ENCODE measurements around the gene ELK4. TPM values are rescaled to one million over a fixed set of nuclear protein-coding genes. Genes with fewer than 3 reads are reported as not detected.

The ELK4 gene
- polyA plus RNA-seq, 3 donors, result 1.4 to 9.0 (median 2.6) TPM

DNA sequence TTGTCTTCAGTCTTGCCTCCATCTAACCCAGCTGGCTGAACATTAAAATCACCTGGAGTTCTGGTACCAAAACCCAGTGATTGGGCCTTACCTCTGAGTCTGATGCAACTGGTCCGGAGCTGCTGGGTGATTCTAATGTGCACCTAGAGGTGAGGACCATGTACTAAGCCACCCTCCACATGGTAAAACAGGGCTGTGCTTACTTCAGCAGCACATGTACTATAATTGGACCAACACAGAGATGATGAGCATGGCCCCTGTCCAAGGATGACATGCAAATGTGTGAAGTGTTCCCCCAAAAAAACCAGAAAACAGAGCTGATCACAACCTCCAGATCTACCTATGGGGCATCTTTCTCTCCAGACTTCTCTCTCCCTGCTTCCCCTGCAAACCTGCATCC, 37.0 kb downstream of the ELK4 start:
- no peak overlapping the region for H3K27ac Mint-ChIP-seq
- Histone ChIP-seq H3K27me3 (ENCODE audit: control insufficient read depth in 2 of 2, insufficient read depth in 2 of 2, low read length in 2 of 2) (no peaks in the 10 kb centered on the region), H3K27ac (ENCODE audit: low read depth in 1 of 2, low read length in 2 of 2) (no peak overlapping the region), H3K9ac (ENCODE audit: insufficient read depth, low read length, poor library complexity, severe bottlenecking) (no peak overlapping the region), H2AFZ (ENCODE audit: insufficient read depth, low read depth, low read length, poor library complexity, severe bottlenecking) (no peak overlapping the region), H3K4me3 (replicated peaks in 1 of 3; ENCODE audit: low read depth in 2 of 3, low read length in 3 of 3) (no peak overlapping the region), H3K4me2 (replicated peaks; ENCODE audit: extremely low read depth, low read length, poor library complexity, severe bottlenecking) (no peak overlapping the region), H3K36me3 (replicated peaks in 1 of 2; ENCODE audit: control insufficient read depth in 1 of 2, insufficient read depth in 2 of 2, low read length in 2 of 2) (peaks cover 11 to 24% of the 10 kb centered on the region in 2 donors), H4K20me1 (ENCODE audit: insufficient read depth, low read length) (no peaks in the 10 kb centered on the region), H3K79me2 (ENCODE audit: insufficient read depth, low read length) (no peaks in the 10 kb centered on the region), H3K9me3 (replicated peaks in 1 of 2; ENCODE audit: control insufficient read depth in 1 of 2, insufficient read depth in 1 of 2, low read length in 2 of 2) (no peaks in the 10 kb centered on the region), H3K4me1 (ENCODE audit: control insufficient read depth in 1 of 2, insufficient read depth in 2 of 2, low read length in 2 of 2) (peaks cover 14 to 20% of the 10 kb centered on the region in 2 donors)
- WGBS (ENCODE audit: insufficient coverage), result 100% methylated on average over 1 of the region's 1 CpG
- H3K4me3 Mint-ChIP-seq, result no peak overlapping the region
- peaks cover 26 to 34% of the 10 kb centered on the region in 2 donors for H3K36me3 Mint-ChIP-seq
- TF ChIP-seq, protein P1, sequence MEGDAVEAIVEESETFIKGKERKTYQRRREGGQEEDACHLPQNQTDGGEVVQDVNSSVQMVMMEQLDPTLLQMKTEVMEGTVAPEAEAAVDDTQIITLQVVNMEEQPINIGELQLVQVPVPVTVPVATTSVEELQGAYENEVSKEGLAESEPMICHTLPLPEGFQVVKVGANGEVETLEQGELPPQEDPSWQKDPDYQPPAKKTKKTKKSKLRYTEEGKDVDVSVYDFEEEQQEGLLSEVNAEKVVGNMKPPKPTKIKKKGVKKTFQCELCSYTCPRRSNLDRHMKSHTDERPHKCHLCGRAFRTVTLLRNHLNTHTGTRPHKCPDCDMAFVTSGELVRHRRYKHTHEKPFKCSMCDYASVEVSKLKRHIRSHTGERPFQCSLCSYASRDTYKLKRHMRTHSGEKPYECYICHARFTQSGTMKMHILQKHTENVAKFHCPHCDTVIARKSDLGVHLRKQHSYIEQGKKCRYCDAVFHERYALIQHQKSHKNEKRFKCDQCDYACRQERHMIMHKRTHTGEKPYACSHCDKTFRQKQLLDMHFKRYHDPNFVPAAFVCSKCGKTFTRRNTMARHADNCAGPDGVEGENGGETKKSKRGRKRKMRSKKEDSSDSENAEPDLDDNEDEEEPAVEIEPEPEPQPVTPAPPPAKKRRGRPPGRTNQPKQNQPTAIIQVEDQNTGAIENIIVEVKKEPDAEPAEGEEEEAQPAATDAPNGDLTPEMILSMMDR (IDR thresholded peaks at IDR 0.05), result no peak
- DNase-seq, result no peak
- intact Hi-C loops (cut with micrococcal nuclease), result loop anchor here (5.0 kb wide), 2 partner anchors 37 to 112 kb away; partner anchors contain the start of gene ELK4 (in 1 of the 2)
- peaks cover 0 to 2% (median 0%) of the 10 kb centered on the region in 7 donors for H3K9me3 Mint-ChIP-seq
- peaks cover 26% of the 10 kb centered on the region for H3K4me1 Mint-ChIP-seq
- peaks cover 0 to 5% (median 1%) of the 10 kb centered on the region in 3 donors for H3K27me3 Mint-ChIP-seq (ENCODE audit: low read depth in 3 of 3)

DNA sequence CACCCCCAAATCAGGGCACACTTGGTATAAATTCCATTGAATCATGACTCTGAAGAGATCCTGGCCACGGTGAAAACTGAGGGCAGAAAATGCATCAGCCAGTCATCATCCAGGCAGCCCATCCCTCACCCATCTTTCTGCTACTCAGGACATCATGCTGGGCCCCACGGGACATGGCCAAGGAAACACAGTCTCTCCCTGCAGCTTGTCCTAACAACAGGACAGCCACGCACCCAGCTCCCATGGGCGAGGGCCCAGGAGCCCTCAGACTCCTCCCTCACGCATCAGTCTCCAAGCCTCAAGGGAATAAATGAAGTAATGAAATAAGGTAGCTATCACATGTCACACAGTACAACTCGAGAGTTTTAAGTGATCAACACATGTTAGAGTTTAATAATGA, 37.8 kb downstream of the ELK4 start:
- Mint-ChIP-seq H3K36me3 (peaks cover 17 to 25% of the 10 kb centered on the region in 2 donors), H3K4me3 (no peak overlapping the region), H3K27ac (peak overlapping the region in 1 of 7 donors; percentile 42), H3K4me1 (peaks cover 26% of the 10 kb centered on the region), H3K9me3 (peaks cover 0 to 2% (median 0%) of the 10 kb centered on the region in 7 donors), H3K27me3 (ENCODE audit: low read depth in 3 of 3) (peaks cover 0 to 5% (median 1%) of the 10 kb centered on the region in 3 donors)
- Histone ChIP-seq H3K4me2 (replicated peaks; ENCODE audit: extremely low read depth, low read length, poor library complexity, severe bottlenecking) (no peak overlapping the region), H3K9ac (ENCODE audit: insufficient read depth, low read length, poor library complexity, severe bottlenecking) (no peak overlapping the region), H3K27me3 (ENCODE audit: control insufficient read depth in 2 of 2, insufficient read depth in 2 of 2, low read length in 2 of 2) (no peaks in the 10 kb centered on the region), H3K9me3 (replicated peaks in 1 of 2; ENCODE audit: control insufficient read depth in 1 of 2, insufficient read depth in 1 of 2, low read length in 2 of 2) (no peaks in the 10 kb centered on the region), H3K36me3 (replicated peaks in 1 of 2; ENCODE audit: control insufficient read depth in 1 of 2, insufficient read depth in 2 of 2, low read length in 2 of 2) (peaks cover 6 to 15% of the 10 kb centered on the region in 2 donors), H3K4me1 (ENCODE audit: control insufficient read depth in 1 of 2, insufficient read depth in 2 of 2, low read length in 2 of 2) (peaks cover 14 to 20% of the 10 kb centered on the region in 2 donors), H3K27ac (ENCODE audit: low read depth in 1 of 2, low read length in 2 of 2) (no peak overlapping the region), H3K4me3 (replicated peaks in 1 of 3; ENCODE audit: low read depth in 2 of 3, low read length in 3 of 3) (no peak overlapping the region), H4K20me1 (ENCODE audit: insufficient read depth, low read length) (no peaks in the 10 kb centered on the region), H2AFZ (ENCODE audit: insufficient read depth, low read depth, low read length, poor library complexity, severe bottlenecking) (no peak overlapping the region), H3K79me2 (ENCODE audit: insufficient read depth, low read length) (no peaks in the 10 kb centered on the region)
- TF ChIP-seq, protein P1 (IDR thresholded peaks at IDR 0.05), result no peak
- 25% methylated on average over 2 of the region's 6 CpGs for WGBS (ENCODE audit: insufficient coverage)
- no peak for DNase-seq
- intact Hi-C loops (cut with micrococcal nuclease), result loop anchor here (2.0 to 5.0 kb wide), 4 partner anchors 38 to 113 kb away; partner anchors contain the start of gene ELK4 (in 2 of the 2)

Data from CD14-positive monocyte (primary cell).